GM10847 (cell line): Measurements from ENCODE around the gene DUS3L.
A peak's percentile ranks its signal among the peaks of the same experiment; 100 is the strongest.

ENCODE experiments used
- POLR2A ChIP-seq: IDR thresholded peaks from 2 replicates; pipeline ENCODE4 v1.6.1; 2011; ENCODE audit not compliant: insufficient read length; ENCODE audit errors: extremely low read depth

DUS3L gene

GRCh38 chr19:5790559-5791520, at the start of gene DUS3L:
Gene DUS3L (minus strand): TSS chr19:5791163. CDS start chr19:5791141, 22 bp downstream.
- peak; percentile 71 for TF ChIP-seq POLR2A

DNA sequence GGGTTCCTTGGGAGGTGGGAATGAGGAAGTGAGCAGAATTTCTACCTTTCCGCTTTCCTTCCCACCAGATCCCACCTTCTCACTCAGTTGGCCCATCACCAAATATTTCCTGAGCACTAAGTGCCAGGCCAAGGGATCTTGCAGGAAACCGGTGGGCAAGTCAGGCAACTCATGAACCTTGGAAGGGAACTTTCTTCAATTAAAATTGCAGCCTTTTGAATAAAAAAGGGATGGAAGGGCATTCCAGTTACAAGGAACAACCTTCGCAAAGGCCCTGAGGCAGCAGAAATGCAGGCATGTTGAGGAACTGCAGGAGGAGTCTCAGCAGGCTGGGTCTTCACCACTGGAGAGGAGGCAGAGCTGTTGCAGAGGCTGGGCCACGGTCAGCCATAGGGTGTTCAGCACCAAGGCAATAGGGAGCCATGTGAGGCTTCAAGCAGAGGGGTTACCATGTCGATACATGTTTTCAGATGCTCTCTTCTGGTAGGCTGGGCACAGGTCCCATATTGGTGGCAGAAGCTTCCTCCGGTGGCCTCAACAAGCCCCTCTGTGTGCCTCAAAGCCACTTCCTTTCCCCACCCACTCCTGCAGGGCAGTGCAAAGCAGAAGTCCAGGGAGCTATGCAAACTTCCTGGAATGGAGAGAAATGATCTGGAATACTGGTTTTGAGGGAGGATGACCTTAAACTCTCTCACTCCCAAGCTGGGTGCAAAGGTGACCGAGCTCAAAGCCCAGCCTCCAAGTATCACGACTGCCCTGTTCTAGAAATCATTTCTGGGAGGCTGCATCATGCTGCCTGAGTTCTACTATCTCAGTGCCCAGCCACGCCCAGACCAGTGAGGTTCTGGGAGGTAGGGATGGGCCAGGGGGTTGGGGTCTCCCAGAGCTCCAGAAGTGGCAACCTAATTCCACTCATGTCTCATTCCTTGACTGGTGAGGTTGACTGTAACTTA, 48.4 kb upstream of the DUS3L start, which contains the start of gene FUT6:
FUT6 (minus strand) TSS at position 638 of the 953 bp plus-strand sequence. CDS start 7,135 bp downstream, outside the sequence.
- TF ChIP-seq POLR2A = no peak

GRCh38 chr19:5838353-5839064, 47.5 kb upstream of the DUS3L start:
- TF ChIP-seq POLR2A = no peak

DNA sequence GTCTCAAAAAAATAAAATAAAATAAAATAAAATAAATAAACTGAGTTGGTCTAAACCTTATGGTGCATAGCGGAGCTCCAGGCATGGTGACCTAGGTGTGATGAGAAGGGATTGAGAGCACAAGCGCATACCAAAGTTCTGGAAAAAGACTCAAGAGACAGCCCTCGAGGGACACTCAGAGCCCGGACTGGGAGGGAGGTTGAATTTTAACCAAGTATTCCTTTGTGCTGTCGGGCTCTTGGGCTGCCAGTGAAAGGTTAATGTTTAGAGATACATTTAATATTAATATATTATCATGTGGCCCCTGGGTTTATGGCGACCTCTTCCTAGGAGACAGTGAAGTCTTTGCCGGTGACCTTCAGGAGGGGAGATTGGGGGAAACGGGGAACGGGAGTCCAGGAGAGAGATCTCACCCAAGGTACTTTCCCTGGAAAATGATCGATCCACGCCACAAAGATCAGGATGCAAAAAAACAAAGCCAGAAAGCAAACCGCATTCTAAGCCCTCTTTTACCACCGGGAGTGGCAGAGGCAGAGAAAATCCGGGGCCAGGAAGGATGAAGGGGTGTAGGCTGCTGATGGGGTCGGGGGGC, 46.9 kb upstream of the DUS3L start:
- TF ChIP-seq POLR2A = no peak

DNA sequence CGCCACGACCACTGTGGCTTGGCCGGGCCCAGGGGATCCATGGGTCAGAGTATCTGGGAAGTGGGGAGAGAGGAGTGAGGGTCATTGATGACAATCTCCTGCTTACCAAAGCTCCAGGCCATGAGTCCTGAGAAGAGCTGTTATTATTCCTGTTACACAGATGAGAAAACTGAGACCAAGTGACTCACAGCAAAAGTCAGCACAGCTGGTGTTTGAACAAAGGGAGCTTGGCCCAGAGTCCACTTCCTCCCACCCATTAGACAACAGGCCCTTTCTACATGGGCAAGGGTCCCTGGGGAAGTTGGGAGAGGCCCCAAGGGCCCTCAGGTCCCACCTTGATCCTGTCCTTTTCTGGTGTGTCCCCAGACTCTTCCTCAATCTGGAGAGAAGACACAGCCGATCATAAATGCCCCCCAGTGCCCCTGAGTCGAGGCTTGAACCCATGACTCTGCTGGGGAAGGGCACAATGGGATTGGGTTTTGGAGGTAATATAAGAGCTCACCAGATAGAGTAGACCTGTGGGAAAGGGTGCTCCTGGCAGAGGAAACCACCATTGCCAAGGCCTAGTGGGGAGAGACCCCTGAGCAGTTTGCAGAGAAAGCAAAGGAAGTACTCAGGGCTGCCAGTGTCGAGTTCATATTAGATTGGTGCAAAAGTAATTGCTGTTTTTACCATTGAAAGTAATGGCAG, 41.7 kb upstream of the DUS3L start:
- TF ChIP-seq POLR2A = no peak

DNA sequence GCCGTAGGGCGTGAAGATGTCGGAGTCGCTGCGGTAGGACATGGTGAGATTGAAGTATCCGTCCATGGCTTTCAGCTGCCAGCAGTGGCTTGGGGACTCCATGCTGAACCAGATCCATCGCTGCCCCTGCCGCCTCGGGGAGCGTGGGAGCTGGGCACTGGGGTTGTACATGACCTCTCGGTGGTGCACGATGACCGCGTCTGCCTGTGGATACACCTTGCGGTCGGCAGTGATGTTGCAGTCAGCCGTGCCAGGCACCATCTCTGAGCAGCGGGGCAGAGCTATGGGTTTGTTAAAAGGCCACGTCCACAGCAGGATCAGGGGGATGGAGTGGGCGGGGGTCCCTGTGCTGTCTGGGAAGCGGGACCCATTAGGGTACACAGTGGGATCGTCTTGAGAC, 41.1 kb upstream of the DUS3L start:
- TF ChIP-seq POLR2A = no peak

DNA sequence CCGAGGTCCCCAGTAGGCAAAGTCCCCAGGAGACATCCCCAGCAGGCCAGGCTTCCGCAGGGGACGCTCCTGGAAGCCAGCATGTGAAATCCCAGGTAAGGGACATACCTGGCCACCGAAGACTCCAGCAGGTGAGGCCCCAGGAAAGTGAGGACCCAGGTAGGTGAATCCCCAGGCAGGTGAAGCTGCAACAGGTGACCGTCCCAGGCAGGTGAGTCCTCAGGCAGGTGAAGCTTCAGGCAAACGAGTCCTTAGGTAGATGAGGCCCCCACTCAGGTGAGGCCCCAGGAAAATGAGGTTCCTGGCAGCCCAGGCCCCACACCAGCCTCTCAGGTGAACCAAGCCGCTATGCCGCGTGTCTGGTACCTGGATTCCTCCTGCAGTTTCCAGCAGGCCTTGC, 40.2 kb upstream of the DUS3L start:
- no peak for TF ChIP-seq POLR2A

DNA sequence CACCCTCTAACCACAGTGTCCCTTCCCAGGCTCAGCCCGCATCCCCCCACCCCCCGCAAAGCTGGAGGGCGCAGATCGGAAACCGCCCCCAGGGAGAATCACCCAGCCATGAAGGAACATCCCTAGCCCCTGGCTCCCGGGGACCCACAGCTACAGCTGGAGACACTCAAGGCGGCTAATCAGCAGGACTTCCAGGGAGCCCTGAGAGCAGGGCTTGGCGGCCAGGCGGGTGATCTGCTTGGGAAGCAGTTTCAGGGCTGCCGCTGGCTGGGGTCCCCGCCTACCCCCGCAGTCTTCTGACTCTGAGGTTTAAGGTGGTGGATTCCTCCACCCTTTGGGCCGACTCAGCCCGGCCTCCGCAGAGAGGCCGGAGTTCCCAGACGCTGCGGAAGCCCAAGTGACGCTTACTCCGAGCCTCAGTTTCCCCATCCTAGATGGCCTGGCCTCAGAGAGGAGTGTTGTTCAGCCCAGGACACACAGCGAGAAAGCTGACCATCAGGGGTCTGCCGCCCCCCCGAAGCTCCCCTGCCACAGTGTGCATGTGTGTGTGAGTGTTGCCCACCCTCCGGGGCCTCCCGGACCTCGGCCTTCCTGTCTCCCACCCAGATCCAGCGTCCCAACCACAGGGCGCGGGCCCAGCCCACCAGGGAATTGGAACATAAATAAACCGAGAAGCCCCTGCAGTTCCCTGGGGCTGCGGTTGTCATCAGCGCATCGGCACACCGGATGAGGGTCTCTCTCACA, 38.8 kb upstream of the DUS3L start:
- TF ChIP-seq POLR2A = no peak

GRCh38 chr19:5828661-5829566, 38.0 kb upstream of the DUS3L start:
- TF ChIP-seq POLR2A = no peak

GRCh38 chr19:5827891-5828660, 37.1 kb upstream of the DUS3L start:
- peak; percentile 97 for TF ChIP-seq POLR2A

DNA sequence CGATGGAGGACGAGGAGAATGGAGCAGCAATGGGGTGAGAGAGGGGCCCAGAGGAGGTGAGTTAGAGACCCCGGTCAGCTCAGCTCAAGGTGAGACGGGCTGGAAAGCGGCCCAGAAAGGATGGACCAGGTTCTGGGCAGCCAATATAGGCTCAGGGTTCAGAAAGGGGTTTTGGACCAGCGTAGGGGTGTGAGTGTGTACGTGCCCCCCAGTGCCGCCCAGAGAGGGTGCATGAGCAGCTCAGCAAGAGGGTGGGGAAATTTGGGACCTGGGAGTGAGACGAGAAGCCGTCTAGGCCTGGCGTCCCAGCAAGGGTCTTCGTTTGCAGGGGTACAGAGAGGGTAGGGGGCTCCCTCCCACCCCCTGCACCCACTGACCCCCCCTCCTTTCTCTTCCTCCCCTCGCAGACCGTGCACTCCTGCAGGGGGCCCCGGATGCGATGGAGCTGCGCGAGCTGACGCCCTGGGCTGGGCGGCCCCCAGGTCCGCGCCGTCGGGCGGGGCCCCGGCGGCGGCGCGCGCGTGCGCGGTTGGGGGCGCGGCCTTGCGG, 36.5 kb upstream of the DUS3L start:
- TF ChIP-seq POLR2A = no peak

GRCh38 chr19:5826531-5827341, 35.8 kb upstream of the DUS3L start:
- no peak for TF ChIP-seq POLR2A
